ENCODE measurements around the gene PROM1. TPM values are rescaled to one million over a fixed set of nuclear protein-coding genes. Genes with fewer than 3 reads are reported as not detected.

The PROM1 gene
- total and polyA plus RNA-seq, 9 donors: 0.10 to 3.3 (median 0.81) TPM

DNA sequence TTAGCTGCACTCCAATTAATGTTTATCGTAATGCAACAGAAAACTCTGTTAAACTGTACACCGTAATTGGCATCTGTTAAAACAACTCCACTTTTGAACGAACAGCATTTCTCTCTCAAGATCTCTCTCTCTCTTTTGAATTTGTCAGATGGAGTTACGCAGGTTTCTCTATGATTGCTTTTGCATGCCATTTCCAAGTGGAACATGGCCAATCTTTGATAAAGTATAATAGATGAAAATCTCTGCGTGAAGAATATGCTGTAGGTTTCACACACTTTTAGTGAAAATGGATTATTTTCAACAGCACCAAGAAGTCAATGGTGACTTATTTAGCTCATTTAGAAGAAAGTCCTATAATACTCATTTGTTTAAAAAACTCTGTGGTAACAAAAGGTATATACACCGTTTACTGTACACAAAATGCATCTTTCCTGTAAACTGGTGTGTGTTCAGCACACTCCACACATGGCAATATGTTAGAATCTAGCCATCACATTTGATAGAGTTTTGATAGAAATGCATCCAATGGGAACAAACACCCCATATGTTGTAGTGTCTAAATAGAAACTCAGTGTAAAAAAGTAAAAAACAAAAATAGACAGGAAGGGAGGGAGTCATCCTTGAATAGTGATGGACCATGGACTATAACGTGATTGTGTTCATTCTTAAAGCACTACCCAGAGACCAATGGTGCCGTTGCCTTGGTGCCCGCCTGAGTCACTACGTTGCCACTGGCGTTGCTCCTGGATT lies 115.1 kb downstream of the PROM1 start:
- TF ChIP-seq POLR2A (IDR thresholded peaks at IDR 0.05) (no peak), EP300 (IDR thresholded peaks at IDR 0.05) (no peak), CTCF (IDR thresholded peaks at IDR 0.05) (no peak)
- no peaks in the 10 kb centered on the region for H3K36me3 ChIP-seq
- no peak overlapping the region for H3K27ac ChIP-seq
- DNase-seq: no peak
- H3K27me3 ChIP-seq: no peaks in the 10 kb centered on the region
- WGBS, 3 donors: 79 to 82% (median 81%) methylated on average over 11 of the region's 11 CpGs
- intact Hi-C loops (cut with DNase I): no loop called here
- no peaks in the 10 kb centered on the region for H3K4me1 ChIP-seq (ENCODE audit: insufficient read depth)
- no peak overlapping the region for H3K4me3 ChIP-seq
- no peaks in the 10 kb centered on the region for H3K9me3 ChIP-seq

DNA sequence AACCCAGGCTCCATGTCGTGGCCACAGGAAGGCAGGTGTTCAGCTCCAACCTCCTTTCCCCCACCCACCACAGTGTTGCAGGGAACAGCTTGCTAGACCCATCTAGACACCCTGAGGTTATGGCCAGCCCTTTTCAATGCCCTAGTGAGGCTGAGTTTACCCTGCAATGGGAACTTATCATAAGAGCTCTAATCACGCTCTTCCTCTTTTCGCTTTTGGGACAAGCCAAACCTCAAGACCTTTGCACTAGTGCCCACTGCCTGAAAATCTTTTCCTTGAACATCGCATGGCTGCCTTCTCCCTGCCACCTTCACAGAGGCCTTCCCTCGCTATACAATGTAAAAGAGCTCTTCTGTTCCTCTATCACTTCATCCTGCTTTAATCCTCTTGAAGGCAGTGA lies 118.5 kb downstream of the PROM1 start:
- H3K4me1 ChIP-seq (ENCODE audit: insufficient read depth): no peaks in the 10 kb centered on the region
- WGBS, 3 donors: 89 to 92% (median 91%) methylated on average over 5 of the region's 5 CpGs

DNA sequence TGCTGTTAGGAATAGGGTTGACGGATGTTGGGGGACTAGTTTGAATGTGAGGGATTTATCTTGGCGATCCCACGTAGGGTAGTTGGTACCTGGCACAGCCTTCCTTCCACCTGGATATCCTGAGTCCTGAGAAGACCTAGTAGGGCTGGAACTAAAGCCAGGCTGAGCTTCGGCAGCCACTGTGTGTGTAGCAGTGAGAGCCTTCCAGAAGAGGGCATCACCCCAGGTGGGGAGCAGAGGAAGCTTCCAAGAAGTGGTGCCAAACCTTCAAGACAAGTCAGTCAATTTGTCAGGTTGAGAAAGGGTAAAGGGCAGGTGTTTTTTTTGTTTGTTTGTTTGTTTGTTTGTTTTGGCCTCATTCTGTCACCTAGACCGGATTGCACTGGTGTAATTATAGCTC lies 119.7 kb downstream of the PROM1 start:
- no peak overlapping the region for H3K4me3 ChIP-seq
- intact Hi-C loops (cut with DNase I): no loop called here

More for the DNA sequence above, 118.5 kb downstream of the PROM1 start:
- no peaks in the 10 kb centered on the region for H3K36me3 ChIP-seq
- intact Hi-C loops (cut with DNase I): no loop called here
- TF ChIP-seq POLR2A (IDR thresholded peaks at IDR 0.05): no peak
- TF ChIP-seq CTCF (IDR thresholded peaks at IDR 0.05): no peak
- no peak for TF ChIP-seq EP300 (IDR thresholded peaks at IDR 0.05)
- DNase-seq: no peak
- H3K9me3 ChIP-seq: no peaks in the 10 kb centered on the region
- H3K27ac ChIP-seq: no peak overlapping the region
- no peak overlapping the region for H3K4me3 ChIP-seq
- no peaks in the 10 kb centered on the region for H3K27me3 ChIP-seq

GRCh38 chr4:15963576-15963975 lies 120.2 kb downstream of the PROM1 start:
- no peaks in the 10 kb centered on the region for H3K4me1 ChIP-seq (ENCODE audit: insufficient read depth)
- 75 to 80% (median 78%) methylated on average over 4 of the region's 4 CpGs for WGBS, 3 donors
- DNase-seq: no peak
- no peaks in the 10 kb centered on the region for H3K9me3 ChIP-seq
- no peaks in the 10 kb centered on the region for H3K36me3 ChIP-seq
- H3K27ac ChIP-seq: no peak overlapping the region
- H3K4me3 ChIP-seq: no peak overlapping the region
- intact Hi-C loops (cut with DNase I): no loop called here
- H3K27me3 ChIP-seq: no peaks in the 10 kb centered on the region
- TF ChIP-seq EP300 (IDR thresholded peaks at IDR 0.05) (no peak), POLR2A (IDR thresholded peaks at IDR 0.05) (no peak), CTCF (IDR thresholded peaks at IDR 0.05) (no peak)

More for the DNA sequence above, 119.7 kb downstream of the PROM1 start:
- H3K27me3 ChIP-seq: no peaks in the 10 kb centered on the region
- H3K9me3 ChIP-seq: no peaks in the 10 kb centered on the region
- no peak for DNase-seq
- H3K4me1 ChIP-seq (ENCODE audit: insufficient read depth): no peaks in the 10 kb centered on the region
- no peaks in the 10 kb centered on the region for H3K36me3 ChIP-seq
- TF ChIP-seq POLR2A (IDR thresholded peaks at IDR 0.05): no peak
- no peak for TF ChIP-seq CTCF (IDR thresholded peaks at IDR 0.05)
- TF ChIP-seq EP300 (IDR thresholded peaks at IDR 0.05): no peak
- 83 to 84% (median 83%) methylated on average over 5 of the region's 5 CpGs for WGBS, 3 donors
- no peak overlapping the region for H3K27ac ChIP-seq
